Measurements from ENCODE around the gene CSTF3.
"Not testable (repeated sequence)": the region's sequence is repeated elsewhere in the genome, so short reads cannot be mapped to it uniquely, and the experiment has no call there.

The CSTF3 gene

GRCh38 chr11:33161120-33162005, at the start of gene CSTF3:
TSS of gene CSTF3 (minus strand) at chr11:33161480. CDS start at chr11:33161325, 155 bp downstream.
- DNase-seq, result peak; percentile 98

- no peak for DNase-seq
Measured at GRCh38 chr11:33208150-33208549, 46.9 kb upstream of the CSTF3 start.

- DNase-seq, result no peak
Measured at GRCh38 chr11:33207408-33207985, 46.2 kb upstream of the CSTF3 start.

- no peak for DNase-seq
Measured at GRCh38 chr11:33197915-33198727, 36.8 kb upstream of the CSTF3 start.

- DNase-seq, result no peak
Measured at GRCh38 chr11:33195462-33196173, 34.3 kb upstream of the CSTF3 start.

GRCh38 chr11:33194455-33194854, 33.2 kb upstream of the CSTF3 start:
- DNase-seq, result no peak

GRCh38 chr11:33191467-33191866, 30.2 kb upstream of the CSTF3 start:
- DNase-seq, result no peak

GRCh38 chr11:33187998-33188722, 26.9 kb upstream of the CSTF3 start:
- DNase-seq, result no peak

GRCh38 chr11:33185756-33186155, 24.5 kb upstream of the CSTF3 start:
- no peak for DNase-seq

- no peak for DNase-seq
Measured at GRCh38 chr11:33182246-33182878, 21.1 kb upstream of the CSTF3 start.

GRCh38 chr11:33179348-33179803, 18.1 kb upstream of the CSTF3 start:
- no peak for DNase-seq

- DNase-seq, result no peak
Measured at GRCh38 chr11:33178443-33179180, 17.3 kb upstream of the CSTF3 start.

GRCh38 chr11:33177676-33178336, 16.5 kb upstream of the CSTF3 start:
- no peak for DNase-seq

GRCh38 chr11:33176760-33177159, 15.5 kb upstream of the CSTF3 start:
- DNase-seq, result not testable (repeated sequence)

- no peak for DNase-seq
Measured at GRCh38 chr11:33172996-33173395, 11.7 kb upstream of the CSTF3 start.

GRCh38 chr11:33172345-33172744, 11.1 kb upstream of the CSTF3 start:
- DNase-seq, result no peak

- DNase-seq, result no peak
Measured at GRCh38 chr11:33171251-33171650, 10.0 kb upstream of the CSTF3 start.

GRCh38 chr11:33168709-33169200, 7.5 kb upstream of the CSTF3 start:
- DNase-seq, result no peak

GRCh38 chr11:33162831-33163230, 1.6 kb upstream of the CSTF3 start:
- DNase-seq, result no peak

- DNase-seq, result no peak
Measured at GRCh38 chr11:33160587-33160986, 693 bp downstream of the CSTF3 start.
